HG02642 (cell line): Measurements from ENCODE around the gene DISC1.

Experiments
- ATAC-seq: cut with Tn5 transposase; IDR thresholded peaks from one replicate; pipeline ENCODE4 v1.9.1; 2021; ENCODE audit warnings: mild to moderate bottlenecking; ENCODE audit not compliant: unreplicated experiment, poor library complexity

Gene DISC1

DNA sequence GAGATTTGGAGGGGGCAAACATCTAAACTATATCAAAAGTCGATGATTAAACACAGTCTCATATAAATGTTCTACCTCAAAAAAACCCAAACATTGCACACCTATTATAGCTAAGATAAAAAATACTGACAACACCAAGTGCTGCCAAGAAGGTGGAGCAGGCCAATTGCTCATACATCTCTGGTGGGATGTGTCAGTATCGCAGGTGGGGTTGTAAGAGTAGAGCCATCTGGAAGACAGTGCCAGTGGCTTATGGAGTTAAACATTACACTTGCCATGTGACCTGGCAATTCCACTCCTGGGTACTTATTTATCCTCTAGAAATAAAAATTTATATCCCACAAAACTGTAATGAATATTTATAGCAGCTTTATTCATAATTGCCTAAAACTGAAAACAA is 213.4 kb downstream of the DISC1 start:
- no peak for ATAC-seq

DNA sequence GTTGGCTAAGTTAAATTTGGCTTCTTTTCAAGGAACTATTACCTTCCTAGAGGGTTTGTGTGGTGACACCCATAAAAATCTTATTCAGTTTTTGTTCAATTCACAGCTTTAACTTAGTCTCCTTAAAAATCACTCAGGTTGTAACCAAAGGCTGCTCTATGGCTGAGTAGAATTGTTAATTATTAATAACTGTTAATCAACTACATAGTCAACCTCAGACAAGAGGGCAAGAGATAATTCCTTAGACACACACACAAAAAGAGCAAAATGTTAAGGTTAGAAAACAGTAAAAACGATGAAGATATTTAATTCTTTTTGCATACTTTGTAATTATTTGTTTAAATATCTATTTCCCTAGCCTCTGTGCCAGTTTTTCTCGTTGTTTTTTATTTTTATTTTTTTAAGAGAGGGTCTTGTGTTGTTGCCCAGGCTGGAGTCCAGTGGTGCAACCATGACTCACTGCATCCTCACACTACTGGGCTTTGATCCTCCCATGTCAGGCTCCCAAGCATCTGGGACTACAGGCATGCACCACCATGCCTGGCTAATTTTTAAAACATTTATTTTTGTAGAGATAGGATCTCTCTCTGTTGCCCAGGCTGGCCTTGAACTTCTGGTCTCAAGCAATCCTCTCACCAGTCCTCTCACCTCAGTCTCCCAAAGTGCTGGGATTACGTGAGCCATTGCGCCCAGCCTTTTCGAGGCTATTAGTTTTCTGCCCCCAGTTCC is 215.2 kb downstream of the DISC1 start:
- ATAC-seq, result no peak

DNA sequence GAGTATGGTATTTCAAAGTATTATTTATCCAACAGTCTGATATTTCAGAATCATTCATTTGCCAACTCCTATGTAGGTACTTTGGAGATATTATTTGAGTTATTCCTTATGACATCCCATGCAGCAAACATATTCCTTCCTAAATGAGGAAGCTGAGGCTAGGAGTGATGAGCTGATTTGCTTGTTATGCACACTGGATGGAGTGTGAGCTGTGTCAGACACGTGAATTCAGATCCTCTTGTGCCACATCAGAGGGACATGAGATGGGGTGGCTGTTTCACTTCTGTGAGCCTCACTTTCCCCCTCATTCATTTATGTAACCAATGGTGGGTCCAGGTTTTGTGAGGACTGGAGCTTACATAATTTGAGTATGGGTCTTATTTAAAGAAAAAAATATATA is 215.9 kb downstream of the DISC1 start:
- no peak for ATAC-seq

DNA sequence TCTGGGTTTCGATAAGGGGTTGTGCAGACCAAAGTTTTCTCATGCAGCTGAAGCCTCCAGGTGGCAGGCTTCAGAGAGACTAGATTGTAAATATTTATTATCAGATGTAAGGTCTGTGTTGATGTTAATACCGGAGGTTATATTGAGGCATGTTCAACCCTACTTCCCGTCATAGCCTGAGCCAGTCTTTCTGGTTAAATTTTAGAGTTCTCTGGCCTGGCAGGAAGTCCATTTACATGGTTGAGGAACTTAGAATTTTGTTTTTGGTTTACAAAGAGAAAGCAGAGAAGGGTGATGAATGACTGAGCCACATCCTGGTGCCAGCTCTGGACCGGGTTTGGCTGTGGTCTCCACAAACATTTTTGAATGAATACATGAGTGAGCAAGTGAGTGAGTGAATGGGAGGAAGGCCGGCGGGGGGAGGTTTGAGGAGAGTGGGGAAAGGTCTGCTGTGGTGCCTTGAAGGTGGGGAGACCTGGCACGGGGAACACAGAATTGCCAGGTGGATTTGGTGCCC is 218.5 kb downstream of the DISC1 start:
- ATAC-seq, result no peak

DNA sequence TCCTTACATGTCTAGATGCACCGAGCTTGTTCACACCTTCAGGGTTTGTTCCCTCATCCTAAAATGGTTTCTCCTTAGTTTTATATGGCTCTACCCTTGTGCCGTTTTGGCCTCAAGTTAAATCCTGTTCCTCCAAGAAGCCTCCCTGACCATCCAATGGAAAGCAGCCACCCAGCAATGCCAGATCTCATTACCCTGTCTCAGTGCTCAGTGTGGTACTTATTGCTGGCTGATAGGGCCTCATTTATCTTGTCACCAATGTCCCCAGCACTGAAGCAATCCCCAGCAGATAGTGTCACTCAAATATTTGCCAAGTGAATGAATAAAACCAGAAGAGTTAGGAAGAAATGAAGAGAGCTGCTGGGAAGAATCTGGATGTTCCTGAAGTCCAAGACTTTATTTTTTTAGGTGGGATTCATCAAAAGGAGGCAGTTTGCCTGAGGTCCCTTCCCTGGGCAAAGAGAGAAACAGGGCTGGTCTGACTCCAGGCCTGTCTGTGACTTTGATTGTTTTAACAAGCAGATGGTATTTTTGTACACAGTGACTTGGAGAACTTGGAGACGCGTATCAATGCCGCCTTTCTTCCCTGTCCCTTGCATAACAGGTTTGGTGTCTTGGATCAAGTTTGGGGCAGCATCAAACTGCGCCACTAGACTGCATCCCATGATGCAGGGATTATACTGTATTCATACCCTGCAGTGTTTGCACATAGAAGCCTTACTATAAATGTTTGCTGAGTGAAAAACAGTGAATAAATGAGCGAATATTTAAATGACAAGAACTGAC is 221.2 kb downstream of the DISC1 start:
- no peak for ATAC-seq

DNA sequence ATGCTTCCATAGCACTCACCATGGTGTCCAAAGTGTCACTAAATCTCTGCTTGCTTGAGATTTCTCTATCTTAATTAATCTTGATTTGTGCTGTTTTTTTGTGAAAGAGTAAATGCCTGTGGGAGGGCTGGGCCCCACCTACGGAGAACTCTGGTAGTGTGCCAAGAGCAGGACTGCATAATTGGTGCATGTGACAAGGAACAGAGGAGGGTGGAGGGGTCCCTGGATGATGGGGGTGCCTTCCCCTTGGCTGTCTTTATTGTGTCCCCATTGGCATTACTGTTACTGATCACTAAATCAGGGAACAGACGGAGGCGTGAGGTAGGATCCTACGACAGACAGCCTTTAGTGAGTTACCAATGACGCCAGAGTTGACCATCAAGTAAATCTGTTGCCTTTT is 223.4 kb downstream of the DISC1 start:
- no peak for ATAC-seq

DNA sequence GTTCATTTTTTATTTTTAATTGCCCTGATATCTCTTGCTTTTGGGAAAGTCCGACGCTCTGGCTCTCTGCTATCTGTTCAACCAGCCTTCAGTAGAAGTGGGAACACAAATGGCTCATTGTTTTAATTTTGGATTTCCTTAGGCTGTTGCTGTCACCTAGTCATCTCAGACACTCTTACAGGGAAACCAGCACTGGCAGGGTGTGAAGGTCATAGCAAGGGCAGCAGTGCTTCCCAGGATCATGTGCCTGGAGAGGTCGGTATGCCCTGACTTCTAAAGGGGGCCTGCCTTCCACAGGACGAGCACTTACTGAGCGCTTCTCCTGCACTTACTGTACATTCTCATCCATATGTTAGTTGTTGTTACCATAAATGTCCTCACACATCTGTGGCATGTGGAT is 224.2 kb downstream of the DISC1 start:
- no peak for ATAC-seq

DNA sequence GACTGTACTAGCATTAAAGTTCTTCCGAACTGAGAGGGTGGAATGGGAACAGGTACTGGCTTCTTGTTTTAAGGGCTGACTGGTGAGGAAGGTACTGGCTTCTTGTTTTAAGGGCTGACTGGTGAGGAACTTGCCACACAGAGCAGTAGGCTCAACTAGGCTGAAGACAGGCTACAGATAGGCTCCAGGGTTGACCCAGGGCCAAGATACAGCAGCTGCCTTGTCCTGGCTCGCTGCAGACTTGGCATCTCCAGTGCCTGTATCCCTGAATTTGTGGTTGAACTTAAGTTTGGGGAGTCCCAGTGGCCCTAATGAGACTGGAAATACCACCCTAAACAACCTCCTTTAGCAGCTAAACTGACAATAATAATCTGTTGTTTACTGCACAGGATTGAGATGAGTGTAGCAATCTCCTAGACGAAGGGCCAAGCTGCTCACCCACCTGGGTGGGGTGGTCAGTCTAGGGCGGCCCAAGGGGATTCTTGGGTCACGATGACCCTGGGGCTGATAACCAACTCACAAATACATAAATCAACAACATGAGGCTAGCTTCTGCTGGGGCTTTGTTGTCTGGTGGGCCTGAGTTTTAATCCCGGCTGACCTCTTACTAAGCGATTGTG is 227.1 kb downstream of the DISC1 start:
- ATAC-seq, result no peak

DNA sequence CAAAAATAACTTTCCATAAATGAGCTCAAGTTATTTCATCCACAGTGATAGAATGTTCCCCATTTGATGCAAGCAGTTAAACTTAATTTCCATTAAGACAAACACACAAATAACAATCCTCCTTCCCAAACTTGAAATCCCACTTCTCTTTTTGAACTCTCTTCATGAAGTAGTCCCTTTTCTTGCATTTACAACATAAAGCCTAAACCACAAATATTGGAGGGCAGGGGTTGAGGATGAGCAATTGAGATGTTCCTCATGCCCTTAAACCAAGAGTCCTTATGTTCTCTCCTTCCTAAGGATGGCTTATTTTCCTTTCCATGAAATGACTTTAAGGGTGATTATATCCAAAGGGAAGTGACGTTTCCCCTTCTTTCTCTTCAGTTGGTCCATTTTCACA is 228.8 kb downstream of the DISC1 start:
- ATAC-seq, result no peak

DNA sequence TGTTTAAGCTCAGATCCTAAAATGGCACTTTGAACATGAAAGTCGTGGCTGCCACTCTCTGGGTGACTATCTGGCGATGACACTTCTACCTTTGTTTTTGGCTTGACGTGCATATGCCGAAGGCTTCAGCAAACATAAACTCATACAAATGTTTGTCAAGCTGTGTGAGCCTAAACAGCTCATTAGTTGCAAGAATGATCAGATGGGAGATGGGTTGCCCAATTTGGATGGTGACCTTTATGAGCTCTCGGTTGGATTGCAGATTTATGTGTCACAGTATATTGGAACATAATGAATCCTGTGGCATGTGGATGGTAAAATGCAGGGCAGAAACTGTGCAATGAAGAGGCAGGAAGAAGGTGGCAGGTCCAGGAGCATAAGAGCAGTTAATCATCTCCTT is 229.3 kb downstream of the DISC1 start:
- ATAC-seq, result no peak

DNA sequence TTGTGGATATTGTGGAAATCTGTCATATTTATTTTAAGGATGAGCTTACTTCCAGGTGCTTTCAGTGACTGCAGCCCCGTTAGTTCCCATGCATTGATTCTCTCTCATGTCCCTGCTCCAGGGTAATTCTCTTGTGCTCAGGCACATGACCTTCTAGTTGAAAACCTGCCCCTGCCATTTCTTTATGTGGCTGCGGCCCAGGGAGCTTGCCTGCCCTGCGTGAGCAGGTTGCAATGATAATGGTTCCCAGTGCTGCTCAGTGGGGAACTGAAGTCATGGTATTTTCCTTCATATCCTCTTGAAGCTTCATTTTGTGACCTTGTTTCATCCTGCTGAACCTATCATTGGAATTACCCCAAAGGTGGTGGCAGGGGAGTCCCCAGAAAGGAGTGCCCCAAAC is 229.8 kb downstream of the DISC1 start:
- ATAC-seq, result no peak

DNA sequence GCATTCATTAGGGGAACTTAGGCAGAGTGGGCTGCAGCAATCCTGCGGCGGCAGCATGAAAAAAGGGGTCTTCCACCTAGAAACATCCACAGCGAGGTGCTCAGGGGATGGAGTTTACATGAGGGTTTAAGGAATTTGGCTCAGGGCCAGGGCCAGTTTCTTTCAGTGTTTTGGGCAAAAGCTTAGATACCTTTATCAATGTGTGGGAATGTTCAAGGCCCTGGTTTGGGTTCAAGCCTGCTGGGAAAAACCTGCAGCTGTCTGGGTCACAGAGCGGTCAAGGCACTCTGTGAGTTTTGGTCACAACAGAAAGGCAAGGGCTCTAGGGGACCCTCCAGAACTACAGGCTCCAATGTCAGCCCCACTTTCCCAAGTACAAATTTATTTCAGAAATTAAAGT is 230.3 kb downstream of the DISC1 start:
- no peak for ATAC-seq

DNA sequence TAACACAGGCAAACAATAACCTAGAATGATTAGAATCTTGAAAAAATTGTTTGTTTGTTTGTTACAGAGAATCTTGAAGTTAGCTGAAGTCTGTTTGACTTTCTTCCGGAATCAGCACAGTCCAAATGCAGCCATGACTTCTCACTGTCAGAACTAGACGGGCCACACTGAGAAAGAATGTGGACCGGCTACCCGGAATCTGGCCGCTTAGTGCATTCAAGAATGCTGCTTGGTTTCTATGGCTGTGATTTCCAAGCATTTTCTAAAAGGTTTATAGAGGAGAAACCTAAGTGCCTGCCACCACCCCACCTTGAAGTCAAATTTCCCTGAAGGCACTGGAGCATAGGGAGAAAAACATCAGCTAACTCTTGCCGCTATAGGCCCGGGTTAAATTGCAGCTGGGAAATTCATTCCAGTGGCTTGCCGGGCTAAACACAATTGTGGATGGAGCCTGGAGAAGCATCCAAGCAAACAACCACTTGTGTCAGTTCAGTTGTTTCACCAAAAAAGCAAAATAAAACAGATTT is 231.1 kb downstream of the DISC1 start:
- ATAC-seq, result no peak

DNA sequence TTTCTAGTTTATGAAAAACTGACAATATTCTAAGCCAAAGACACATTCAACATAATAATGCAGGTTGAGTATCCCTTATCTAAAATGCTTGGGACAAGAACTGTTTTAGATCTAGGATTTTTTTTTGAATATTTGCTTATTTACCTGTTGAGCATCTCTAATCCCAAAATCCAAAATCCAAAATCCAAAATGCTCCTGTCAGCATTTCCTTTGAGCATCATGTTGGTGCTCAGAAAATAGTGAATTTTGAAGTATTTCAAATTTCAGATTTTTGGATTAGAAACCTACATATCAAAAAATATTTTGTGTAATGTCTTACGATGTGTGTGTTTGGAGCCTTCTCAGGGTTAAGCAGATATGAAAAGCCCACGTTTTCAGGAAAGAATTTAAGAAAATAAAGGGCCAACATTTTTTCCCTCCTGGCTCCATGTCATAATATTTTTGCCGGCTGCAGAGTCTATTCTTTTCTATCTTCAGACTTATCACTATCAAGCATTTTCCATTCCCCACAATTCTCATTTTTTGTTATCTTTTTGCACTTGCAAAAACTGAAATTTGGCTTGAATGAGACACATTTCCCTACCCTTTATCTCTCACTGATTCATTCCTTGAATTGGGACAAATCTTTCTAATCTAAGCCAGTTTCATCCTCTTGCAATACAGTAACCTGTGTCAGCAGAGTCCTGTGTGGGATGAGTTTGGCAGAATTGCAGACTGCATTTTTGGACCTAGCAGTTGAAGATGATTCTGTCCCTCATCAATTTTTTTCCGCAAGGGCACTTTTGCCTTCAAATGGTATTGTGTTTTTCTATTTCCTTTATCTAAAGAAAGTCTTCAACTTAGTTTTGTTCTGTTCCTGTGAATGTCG is 233.9 kb downstream of the DISC1 start:
- ATAC-seq, result no peak

DNA sequence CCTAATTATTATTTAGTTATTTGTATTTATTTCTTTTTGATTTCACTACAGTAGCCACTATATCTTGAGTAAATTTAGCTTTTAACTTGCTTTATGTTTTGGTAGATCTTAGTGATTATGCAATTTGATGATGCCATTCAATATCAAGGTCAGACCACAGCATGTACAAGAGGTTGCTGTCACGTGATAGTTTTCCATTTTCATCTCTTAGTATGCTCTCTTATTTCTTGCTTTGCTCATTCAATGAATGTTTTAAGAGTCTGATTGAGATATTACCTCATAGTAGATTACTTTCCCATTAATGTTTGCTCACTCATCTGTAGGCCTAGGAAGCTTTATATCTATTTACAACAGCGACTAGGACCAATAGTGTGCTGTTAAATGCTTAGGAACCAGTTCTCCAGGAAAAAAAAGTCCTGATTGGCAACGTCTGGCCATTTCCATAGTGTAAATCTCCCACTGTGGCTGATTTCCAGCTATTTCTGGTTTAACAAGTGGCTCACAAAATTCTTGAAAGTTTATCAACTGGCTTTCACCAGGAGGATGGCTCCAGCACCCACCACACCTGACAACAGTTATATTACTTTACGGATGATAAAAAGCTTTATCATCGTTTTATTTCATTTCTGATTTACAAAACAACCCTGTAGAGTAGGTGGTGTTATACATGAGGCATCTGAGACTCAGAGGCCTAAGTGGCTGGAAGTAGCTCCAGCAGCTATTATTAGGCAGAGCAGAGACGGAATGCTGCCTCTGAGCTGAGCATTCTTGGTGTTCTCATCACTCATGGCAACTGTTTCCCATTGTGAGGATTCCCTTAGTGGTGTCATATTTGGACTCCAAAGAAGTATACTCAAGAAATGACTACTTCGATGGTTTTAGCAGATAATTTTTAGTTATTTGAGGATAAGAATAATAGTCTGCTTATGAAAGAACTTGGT is 235.2 kb downstream of the DISC1 start:
- ATAC-seq, result no peak

DNA sequence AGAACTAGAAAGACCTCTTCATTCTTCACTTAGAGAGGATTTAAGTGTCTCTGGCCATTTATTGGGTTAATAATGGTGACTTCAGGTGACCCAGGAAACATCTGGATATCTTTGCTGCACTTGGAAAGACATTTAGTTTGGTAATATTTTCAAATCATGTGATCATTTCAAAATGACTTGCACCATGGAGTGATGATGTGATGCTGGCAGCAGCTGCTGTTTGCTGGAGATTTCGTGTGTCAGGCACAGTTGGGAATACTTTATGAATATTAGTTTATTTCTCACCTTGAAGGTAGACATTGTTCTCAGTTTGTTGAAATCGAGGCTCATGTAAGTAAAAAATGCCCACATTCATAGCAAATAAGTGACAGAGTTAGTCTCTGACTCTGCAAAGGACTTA is 236.0 kb downstream of the DISC1 start:
- ATAC-seq, result no peak

DNA sequence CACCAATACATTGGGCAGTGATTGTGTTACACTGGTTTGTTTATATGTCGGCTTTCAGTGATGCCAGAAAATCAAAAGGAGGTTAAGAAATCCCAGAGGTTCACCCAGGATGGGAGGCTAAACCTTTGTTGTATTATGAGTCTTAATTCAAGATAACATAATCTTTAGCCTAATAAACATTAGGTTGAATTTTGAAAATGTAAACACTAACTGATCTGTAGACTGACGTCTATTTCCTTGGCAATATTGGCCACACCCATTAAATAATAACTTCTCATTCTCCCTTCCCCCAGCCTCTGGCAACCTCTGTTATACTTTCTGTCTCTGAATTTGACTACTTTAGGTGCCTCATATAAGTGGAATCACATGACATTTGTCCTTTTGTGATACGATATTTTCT is 238.7 kb downstream of the DISC1 start:
- ATAC-seq, result no peak

DNA sequence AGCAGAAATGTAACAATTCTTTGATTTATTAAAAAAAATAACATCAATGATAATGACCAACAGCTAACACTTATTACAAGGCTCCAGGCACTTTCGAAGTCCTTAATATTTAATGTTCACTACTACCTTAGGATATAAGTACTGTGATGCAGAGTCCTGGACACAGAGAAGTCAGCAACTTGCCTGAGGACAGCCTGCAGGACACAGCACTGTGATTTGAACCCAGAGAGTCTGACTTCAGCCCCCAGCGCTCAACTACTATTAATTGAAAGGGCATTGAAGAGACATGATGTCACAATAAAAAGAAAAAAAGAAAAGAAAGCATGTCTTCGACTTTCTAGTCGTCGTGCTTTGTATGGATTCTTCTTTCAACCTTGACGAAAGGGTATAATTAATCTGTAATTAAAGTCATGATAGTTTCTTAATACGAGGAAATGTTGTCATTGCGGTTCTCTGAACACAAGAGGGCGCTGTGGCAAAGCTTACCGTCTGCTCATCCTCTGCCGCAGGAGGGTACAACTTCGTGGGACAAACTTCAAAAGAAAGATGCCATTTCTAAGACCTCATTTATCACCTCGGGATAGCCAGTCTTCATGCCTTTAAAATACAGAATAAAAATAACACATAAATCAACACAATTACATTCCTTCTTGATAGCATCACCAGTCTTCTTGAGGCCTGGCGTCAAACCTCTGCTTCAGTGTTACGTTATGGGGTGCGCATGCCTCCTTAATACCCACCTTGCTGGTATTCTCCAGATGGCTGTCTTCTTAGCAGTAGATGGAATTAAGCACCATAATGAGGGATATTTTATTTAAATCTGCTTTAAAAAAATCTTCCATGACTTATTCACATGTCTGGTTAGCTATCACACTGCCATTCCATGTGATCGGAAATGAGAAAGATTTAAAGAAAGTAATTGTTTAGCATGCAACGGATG is 240.1 kb downstream of the DISC1 start:
- ATAC-seq, result no peak
